IPS-18a (cell line): ENCODE measurements around the gene GULP1.

Source experiments
- H3K27ac ChIP-seq: one replicate; pipeline ENCODE4 v1.5.1; 2013; ENCODE audit warnings: low read length
- H3K27me3 ChIP-seq: one replicate; pipeline ENCODE4 v1.6.1; 2013; ENCODE audit warnings: mild to moderate bottlenecking, low read length; ENCODE audit not compliant: control insufficient read depth, insufficient read depth
- H3K36me3 ChIP-seq: one replicate; pipeline ENCODE4 v1.6.1; 2013; ENCODE audit warnings: low read depth, low read length; ENCODE audit not compliant: control insufficient read depth
- H3K4me1 ChIP-seq: one replicate; pipeline ENCODE4 v1.6.1; 2013; ENCODE audit warnings: low read depth, low read length; ENCODE audit not compliant: control insufficient read depth
- H3K4me3 ChIP-seq: one replicate; pipeline ENCODE4 v1.5.1; 2013; ENCODE audit warnings: low read length
- H3K9ac ChIP-seq: one replicate; pipeline ENCODE4 v1.6.1; 2013; ENCODE audit warnings: mild to moderate bottlenecking, low read length, moderate library complexity
- H3K9me3 ChIP-seq: one replicate; pipeline ENCODE4 v1.6.1; 2013; ENCODE audit warnings: low read depth, low read length; ENCODE audit not compliant: control insufficient read depth

Gene GULP1

DNA sequence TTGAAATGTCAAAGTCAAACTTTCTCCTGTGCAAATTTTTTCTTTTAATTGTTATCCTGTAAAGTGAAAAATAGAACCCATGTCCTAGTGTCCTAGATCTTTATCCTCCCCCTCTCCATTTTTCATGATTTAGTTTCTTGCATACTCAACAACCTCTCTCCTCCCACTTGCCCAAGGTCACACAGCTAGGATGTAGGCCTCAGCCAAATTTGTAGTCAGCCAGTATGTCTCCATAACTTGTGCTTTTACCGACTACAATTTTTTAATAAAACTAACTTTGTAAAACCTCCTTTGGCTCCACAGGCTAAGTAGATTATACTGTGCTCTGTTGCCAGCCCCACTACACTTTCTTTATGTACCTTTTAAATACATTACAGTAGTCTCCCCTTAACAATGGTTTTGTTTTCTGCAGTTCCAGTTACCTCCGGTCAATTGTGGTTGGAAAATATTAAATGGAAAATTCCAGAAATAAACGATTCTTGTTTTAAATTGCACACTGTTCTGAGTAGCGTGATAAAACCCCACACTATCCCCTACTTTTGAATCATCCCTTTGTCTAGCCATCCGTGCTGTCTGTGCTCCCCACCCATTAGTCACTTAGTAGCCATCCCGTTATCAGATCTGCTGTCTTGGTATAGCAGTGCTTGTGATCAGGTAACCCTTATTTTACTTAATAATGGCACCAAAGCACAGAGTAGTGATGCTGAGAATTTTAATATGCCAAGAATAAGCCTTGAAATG lies 22.8 kb downstream of the GULP1 start:
- Histone ChIP-seq H3K4me3 (no peak overlapping the region), H3K4me1 (peaks cover 36% of the 10 kb centered on the region), H3K27me3 (no peaks in the 10 kb centered on the region), H3K36me3 (no peaks in the 10 kb centered on the region), H3K9ac (no peak overlapping the region), H3K27ac (no peak overlapping the region), H3K9me3 (peaks cover 3% of the 10 kb centered on the region)

DNA sequence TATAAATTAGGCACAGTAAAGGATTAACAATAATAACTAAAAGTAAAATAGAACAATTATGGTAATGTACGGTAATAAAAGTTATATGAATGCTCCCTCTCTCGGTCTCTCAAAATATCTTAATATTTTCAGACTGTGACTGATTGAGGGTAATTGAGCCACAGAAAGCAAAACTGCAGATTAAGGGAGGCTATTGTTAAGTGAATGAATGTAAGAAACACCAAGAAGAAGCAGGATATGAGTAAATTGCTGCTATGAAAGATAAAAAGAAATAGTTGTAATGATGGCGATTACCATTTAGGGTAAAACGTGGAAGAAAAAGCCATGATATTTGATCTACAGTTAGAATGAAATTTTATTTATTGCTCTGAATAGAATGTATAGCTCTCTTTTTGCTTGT lies 24.1 kb downstream of the GULP1 start:
- H3K27me3 ChIP-seq = no peaks in the 10 kb centered on the region
- peaks cover 3% of the 10 kb centered on the region for H3K9me3 ChIP-seq
- H3K36me3 ChIP-seq = peaks cover 3% of the 10 kb centered on the region
- no peak overlapping the region for H3K4me3 ChIP-seq
- H3K4me1 ChIP-seq = peaks cover 46% of the 10 kb centered on the region
- no peak overlapping the region for H3K27ac ChIP-seq
- no peak overlapping the region for H3K9ac ChIP-seq

DNA sequence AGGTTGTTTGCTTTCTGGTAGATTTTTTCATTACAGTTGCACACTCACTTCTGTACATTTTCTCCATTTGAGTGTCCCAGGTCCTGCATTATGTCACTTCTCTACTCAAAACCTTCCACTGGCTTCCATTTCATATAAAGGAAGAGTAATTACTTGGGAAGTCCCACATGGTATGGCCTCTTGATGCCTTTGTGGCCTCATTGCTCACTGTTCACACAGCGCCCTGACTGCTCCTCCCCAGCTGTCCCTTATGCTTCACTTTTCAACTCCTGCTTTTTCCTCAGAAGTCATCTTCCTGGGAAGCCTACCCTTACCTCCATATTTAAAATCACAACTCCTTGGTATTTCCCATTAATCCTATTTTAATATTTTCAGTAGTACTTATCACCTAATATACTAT lies 24.7 kb downstream of the GULP1 start:
- peaks cover 3% of the 10 kb centered on the region for H3K36me3 ChIP-seq
- H3K27ac ChIP-seq = no peak overlapping the region
- peaks cover 3% of the 10 kb centered on the region for H3K9me3 ChIP-seq
- H3K4me3 ChIP-seq = no peak overlapping the region
- H3K27me3 ChIP-seq = no peaks in the 10 kb centered on the region
- no peak overlapping the region for H3K9ac ChIP-seq
- peaks cover 49% of the 10 kb centered on the region for H3K4me1 ChIP-seq

DNA sequence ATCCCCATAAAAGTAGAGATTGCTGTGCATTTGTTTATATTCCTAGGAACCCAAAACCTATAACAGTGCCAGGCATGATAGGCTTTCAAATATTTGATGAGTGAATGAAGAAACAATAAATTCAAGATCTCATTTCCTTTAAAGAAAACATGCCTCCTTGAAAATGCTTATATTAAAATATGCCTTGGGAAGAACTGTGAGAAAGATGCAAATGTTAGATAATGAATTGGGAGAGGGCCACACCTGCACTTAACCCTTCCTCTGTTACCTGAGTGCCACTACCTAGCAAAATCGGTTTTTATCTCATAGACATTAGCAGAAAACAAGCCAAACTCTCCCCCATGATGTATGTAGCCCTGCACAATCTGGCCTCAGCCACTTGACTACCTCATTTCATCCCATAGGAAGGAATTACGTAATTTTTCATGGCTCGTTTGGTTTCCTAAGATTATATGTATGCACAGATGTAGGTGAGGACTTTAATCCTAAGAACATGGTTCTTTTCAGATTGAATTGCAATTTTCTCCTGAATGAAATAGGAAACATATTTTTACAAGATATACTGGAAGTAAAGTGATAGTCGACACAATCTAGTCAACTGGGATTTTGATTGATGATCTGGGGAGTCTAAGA lies 25.2 kb downstream of the GULP1 start:
- no peak overlapping the region for H3K9ac ChIP-seq
- H3K36me3 ChIP-seq = peaks cover 3% of the 10 kb centered on the region
- no peak overlapping the region for H3K4me3 ChIP-seq
- H3K9me3 ChIP-seq = peaks cover 3% of the 10 kb centered on the region
- H3K27ac ChIP-seq = no peak overlapping the region
- H3K27me3 ChIP-seq = no peaks in the 10 kb centered on the region
- peaks cover 49% of the 10 kb centered on the region for H3K4me1 ChIP-seq

DNA sequence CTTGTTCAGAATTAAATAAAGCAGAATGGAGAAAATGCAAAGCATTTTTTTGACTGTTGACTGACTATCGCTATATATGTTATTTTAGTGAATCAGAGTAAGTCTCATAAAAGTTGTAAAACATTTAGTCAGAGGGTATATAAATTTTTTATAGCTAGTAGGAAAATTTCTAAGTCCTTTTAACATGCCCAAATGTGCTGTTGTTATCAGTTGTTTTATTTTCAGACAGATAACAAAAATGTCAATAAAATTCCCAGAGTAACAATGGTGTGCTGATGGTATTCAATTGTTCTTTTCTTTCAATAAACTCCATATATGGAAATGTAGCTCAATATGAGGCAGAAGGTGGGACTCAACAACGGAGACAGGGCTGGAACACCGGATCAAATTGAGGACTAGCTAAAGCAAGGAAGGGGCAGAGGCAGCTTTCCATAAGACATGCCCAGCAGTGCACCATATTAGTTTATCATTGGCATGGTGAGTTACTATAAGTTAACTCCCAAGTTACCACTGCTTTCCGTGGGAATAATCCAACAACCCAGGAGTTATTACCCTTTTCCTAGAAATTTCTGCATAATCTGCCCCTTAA lies 26.6 kb downstream of the GULP1 start:
- H3K4me3 ChIP-seq = no peak overlapping the region
- peaks cover 3% of the 10 kb centered on the region for H3K36me3 ChIP-seq
- H3K27me3 ChIP-seq = no peaks in the 10 kb centered on the region
- H3K27ac ChIP-seq = no peak overlapping the region
- peaks cover 61% of the 10 kb centered on the region for H3K4me1 ChIP-seq
- H3K9me3 ChIP-seq = peaks cover 2% of the 10 kb centered on the region
- no peak overlapping the region for H3K9ac ChIP-seq

DNA sequence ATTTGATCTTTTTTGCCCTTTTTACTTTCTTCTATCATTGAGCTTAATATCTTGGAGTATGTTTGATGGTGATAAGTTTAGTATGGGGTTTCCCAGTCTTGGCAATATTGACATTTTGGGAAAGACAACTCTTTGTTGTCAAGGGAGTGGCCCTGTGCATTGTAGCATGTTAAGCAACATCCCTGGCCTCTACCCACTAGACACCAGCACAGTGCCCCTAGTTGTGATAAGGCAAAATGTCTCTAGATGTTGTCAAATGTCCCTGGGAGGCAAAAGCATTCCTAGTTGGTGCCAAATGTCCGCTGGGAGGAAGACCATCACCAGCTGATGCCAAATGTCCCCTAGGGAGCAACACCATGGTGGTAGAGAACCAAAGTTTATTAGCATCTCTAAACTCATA lies 28.2 kb downstream of the GULP1 start:
- peaks cover 53% of the 10 kb centered on the region for H3K4me1 ChIP-seq

DNA sequence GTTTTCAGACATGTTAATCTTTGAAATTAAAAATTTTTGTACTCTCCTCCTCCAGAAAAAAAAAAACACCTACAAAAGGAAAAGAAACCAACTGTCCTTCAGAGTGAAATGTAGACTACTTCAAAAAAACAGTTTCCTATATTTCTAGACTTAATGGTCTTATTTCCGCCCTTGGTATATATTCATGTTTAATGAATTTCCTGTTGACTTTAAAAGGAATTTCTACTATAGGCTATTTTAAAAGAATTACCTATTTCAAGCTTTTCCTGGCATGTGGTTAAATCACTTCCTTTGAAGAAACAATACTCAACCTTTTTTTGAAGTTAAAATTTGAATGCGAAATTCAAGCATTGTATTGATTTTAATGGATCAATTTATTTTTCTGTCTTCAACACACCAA lies 29.2 kb downstream of the GULP1 start:
- Histone ChIP-seq H3K27me3 (no peaks in the 10 kb centered on the region), H3K36me3 (peaks cover 3% of the 10 kb centered on the region), H3K4me1 (peaks cover 46% of the 10 kb centered on the region), H3K9me3 (no peaks in the 10 kb centered on the region), H3K27ac (no peak overlapping the region), H3K9ac (no peak overlapping the region), H3K4me3 (no peak overlapping the region)

More for the DNA sequence above, 28.2 kb downstream of the GULP1 start:
- Histone ChIP-seq H3K9me3 (no peaks in the 10 kb centered on the region), H3K36me3 (peaks cover 3% of the 10 kb centered on the region), H3K9ac (no peak overlapping the region), H3K27ac (no peak overlapping the region), H3K27me3 (no peaks in the 10 kb centered on the region), H3K4me3 (no peak overlapping the region)

DNA sequence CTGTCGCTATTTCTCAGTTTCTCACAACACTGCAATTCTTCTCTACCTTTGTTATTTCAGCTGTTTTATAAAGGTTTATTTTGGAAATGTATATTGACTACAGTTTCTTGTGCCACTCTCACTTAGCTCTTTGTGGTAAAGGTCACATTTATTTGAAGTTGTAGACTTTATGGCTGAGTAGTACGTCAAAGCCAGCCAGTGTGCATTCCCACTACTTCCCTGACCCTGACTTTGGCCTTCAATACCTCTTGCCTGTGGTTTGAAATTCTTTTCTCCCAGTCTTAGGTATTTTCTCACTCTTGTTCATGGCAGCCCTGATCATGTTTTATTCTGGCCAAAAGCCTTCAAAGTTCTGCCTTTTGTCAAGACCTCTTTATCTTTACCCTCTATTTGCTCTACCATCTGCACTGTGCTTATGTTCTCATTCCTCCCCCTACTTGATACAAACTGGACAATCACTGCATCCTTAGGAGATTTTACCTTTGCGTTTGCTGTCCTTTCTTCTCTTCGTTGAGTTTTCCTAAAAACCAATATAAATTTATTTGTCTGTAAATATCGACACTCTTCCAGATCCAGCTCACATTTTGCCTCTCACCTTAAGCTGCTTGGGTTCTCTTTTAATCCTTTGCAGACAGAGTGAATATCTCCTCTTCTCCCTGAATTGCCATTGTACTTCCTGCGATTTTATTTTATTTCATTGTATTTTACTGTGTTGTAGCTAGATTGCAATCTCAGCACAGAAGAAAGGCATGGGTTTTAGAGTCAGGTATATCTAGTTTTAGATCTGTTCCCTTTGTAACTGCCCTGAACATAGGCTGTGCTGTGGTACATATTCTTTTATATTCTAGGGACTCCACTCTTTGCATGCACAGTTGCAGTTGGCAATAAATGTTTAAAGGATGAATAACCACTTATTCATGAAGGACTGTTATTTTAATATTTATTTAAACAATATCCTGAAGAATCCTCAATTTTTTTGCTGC lies 31.2 kb downstream of the GULP1 start:
- Histone ChIP-seq H3K4me1 (peaks cover 42% of the 10 kb centered on the region), H3K9me3 (no peaks in the 10 kb centered on the region), H3K36me3 (peaks cover 3% of the 10 kb centered on the region), H3K4me3 (no peak overlapping the region), H3K27ac (no peak overlapping the region), H3K27me3 (no peaks in the 10 kb centered on the region), H3K9ac (no peak overlapping the region)

DNA sequence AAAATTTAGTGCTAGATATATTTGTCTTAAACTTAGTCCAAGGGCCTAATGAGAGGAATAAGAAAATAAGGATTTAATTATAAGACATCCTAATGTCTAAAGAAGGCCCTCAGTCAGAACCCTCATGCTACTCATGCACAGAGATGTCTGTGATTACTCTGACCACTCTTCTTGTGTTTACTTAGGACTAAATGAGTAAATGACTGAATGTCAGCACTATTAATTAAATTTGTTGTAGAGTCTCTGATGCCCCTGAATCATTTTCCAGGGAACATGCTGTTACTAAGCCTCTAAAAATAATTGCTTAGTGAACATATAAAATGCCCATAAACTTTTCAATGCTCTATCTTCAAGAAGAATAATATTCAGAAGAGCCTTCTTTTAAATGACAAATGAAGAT lies 32.4 kb downstream of the GULP1 start:
- H3K9ac ChIP-seq = no peak overlapping the region
- H3K27ac ChIP-seq = no peak overlapping the region
- H3K27me3 ChIP-seq = no peaks in the 10 kb centered on the region

DNA sequence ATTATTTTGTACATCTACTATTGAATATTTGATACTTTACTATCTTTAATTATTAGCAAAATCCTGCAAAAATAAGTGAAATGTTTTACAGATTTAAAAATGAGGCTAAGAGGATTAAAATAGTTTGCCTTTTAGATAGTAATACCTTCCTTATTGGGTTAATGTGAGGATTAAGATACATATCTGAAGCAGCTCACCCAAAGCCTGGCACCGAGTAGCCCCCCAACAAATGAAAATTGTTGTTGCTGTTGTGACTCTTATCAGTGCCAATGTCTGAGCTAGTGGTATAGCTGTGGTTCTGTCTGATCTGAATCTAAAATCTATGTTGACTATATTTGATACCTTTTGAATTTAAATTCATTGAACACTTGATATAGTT lies 34.6 kb downstream of the GULP1 start:
- Histone ChIP-seq H3K4me1 (peaks cover 26% of the 10 kb centered on the region), H3K9me3 (no peaks in the 10 kb centered on the region), H3K27ac (no peak overlapping the region)

More for the DNA sequence above, 32.4 kb downstream of the GULP1 start:
- Histone ChIP-seq H3K4me1 (peaks cover 31% of the 10 kb centered on the region), H3K36me3 (peaks cover 3% of the 10 kb centered on the region), H3K9me3 (no peaks in the 10 kb centered on the region), H3K4me3 (no peak overlapping the region)

DNA sequence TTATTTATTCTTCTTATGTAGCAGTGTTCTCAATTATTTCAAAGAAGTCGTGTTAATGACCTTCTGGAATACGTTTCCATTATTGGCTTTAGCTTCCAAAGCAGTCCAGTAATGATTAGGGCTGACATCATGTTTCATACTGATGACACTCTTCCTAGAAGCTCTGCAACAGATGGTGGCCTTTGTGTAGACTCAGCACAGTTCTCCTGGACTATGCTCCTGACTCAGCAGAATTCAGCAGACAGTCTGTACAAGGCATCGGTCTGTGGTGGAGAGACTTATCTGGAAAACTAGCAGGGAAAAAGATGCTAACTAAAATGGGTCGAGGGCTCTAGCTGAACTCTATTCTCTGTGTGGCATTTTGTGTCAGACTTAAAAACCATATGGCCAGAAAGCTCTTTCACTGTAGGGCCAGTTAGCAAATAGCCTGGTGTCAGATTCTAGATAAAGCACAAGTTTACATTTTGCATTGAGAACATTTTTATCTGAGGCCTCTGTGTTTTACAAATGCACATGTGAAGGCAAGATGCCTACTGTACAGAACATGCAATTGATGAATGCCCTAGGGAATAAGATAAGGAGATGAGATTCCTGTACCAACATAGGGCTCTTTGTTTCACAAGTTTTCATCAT lies 35.1 kb downstream of the GULP1 start:
- H3K4me3 ChIP-seq = no peak overlapping the region
- H3K4me1 ChIP-seq = peaks cover 26% of the 10 kb centered on the region
- no peak overlapping the region for H3K27ac ChIP-seq
- H3K27me3 ChIP-seq = no peaks in the 10 kb centered on the region
- no peaks in the 10 kb centered on the region for H3K36me3 ChIP-seq
- H3K9me3 ChIP-seq = no peaks in the 10 kb centered on the region
- no peak overlapping the region for H3K9ac ChIP-seq

More for the DNA sequence above, 34.6 kb downstream of the GULP1 start:
- no peak overlapping the region for H3K9ac ChIP-seq
- no peaks in the 10 kb centered on the region for H3K27me3 ChIP-seq
- no peak overlapping the region for H3K4me3 ChIP-seq
- H3K36me3 ChIP-seq = no peaks in the 10 kb centered on the region
